GM12878 (cell line): Measurements from ENCODE around the gene PSMB5.

Experiments used
- CHD2 ChIP-seq: IDR thresholded peaks from 2 replicates; pipeline ENCODE4 v1.6.1; 2011; ENCODE audit warnings: low read depth, low read length, improper control_type of control experiment, borderline replicate concordance
- POLR2A ChIP-seq: IDR thresholded peaks from 2 replicates; pipeline ENCODE4 v1.6.1; 2011; ENCODE audit warnings: low read depth, mild to moderate bottlenecking, low read length
- SREBF2 ChIP-seq: IDR thresholded peaks from 2 replicates; pipeline ENCODE4 v1.6.1; 2012; ENCODE audit warnings: mild to moderate bottlenecking, low read length
- TF ChIP-seq, protein P1 (sequence below), 3 experiments: IDR thresholded peaks in 2 of 3; conservative IDR thresholded peaks in 1 of 3; 2 replicates each; pipeline ENCODE4 v1.5.1; 2011; ENCODE audit warnings: low read depth in 3 of 3, low read length in 3 of 3, mild to moderate bottlenecking in 3 of 3, control low read depth in 2 of 3, moderate library complexity in 2 of 3, inconsistent platforms in 1 of 3, mixed read lengths in 1 of 3; ENCODE audit not compliant: control insufficient read depth in 2 of 3, insufficient read depth in 1 of 3; ENCODE audit errors: extremely low read depth in 1 of 3
- TF ChIP-seq, protein P2 (sequence below): IDR thresholded peaks from 2 replicates; pipeline ENCODE4 v1.6.1; 2012; ENCODE audit warnings: mild to moderate bottlenecking, low read depth, low read length

DNA sequence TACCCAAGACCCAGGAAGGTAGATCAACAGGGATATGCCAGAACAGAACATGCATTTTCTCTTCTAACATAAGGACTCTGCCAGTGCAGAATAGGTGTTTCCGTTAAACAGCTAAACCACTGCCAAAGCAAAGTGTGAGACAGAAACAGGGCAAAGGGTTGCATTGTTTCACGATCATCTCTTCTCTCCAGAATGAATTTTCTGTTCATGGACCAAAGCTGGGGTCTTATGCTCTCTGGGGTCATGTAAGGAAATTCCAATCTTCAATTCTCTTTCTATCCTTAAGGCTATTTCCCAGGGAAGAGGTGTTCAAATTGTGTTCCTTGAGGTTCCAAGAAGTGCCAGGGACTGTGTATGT lies 10.9 kb downstream of the PSMB5 start:
- TF ChIP-seq, protein P1, sequence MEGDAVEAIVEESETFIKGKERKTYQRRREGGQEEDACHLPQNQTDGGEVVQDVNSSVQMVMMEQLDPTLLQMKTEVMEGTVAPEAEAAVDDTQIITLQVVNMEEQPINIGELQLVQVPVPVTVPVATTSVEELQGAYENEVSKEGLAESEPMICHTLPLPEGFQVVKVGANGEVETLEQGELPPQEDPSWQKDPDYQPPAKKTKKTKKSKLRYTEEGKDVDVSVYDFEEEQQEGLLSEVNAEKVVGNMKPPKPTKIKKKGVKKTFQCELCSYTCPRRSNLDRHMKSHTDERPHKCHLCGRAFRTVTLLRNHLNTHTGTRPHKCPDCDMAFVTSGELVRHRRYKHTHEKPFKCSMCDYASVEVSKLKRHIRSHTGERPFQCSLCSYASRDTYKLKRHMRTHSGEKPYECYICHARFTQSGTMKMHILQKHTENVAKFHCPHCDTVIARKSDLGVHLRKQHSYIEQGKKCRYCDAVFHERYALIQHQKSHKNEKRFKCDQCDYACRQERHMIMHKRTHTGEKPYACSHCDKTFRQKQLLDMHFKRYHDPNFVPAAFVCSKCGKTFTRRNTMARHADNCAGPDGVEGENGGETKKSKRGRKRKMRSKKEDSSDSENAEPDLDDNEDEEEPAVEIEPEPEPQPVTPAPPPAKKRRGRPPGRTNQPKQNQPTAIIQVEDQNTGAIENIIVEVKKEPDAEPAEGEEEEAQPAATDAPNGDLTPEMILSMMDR (IDR thresholded peaks at IDR 0.05 in 2 of 3, conservative IDR thresholded peaks at IDR 0.05 in 1 of 3; ENCODE audit: control insufficient read depth in 2 of 3, extremely low read depth in 1 of 3, insufficient read depth in 1 of 3, low read depth in 3 of 3, low read length in 3 of 3): no peak
- TF ChIP-seq POLR2A (no peak), CHD2 (no peak), SREBF2 (no peak)
- TF ChIP-seq, protein P2, sequence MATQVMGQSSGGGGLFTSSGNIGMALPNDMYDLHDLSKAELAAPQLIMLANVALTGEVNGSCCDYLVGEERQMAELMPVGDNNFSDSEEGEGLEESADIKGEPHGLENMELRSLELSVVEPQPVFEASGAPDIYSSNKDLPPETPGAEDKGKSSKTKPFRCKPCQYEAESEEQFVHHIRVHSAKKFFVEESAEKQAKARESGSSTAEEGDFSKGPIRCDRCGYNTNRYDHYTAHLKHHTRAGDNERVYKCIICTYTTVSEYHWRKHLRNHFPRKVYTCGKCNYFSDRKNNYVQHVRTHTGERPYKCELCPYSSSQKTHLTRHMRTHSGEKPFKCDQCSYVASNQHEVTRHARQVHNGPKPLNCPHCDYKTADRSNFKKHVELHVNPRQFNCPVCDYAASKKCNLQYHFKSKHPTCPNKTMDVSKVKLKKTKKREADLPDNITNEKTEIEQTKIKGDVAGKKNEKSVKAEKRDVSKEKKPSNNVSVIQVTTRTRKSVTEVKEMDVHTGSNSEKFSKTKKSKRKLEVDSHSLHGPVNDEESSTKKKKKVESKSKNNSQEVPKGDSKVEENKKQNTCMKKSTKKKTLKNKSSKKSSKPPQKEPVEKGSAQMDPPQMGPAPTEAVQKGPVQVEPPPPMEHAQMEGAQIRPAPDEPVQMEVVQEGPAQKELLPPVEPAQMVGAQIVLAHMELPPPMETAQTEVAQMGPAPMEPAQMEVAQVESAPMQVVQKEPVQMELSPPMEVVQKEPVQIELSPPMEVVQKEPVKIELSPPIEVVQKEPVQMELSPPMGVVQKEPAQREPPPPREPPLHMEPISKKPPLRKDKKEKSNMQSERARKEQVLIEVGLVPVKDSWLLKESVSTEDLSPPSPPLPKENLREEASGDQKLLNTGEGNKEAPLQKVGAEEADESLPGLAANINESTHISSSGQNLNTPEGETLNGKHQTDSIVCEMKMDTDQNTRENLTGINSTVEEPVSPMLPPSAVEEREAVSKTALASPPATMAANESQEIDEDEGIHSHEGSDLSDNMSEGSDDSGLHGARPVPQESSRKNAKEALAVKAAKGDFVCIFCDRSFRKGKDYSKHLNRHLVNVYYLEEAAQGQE: no peak
